Astrocyte of the hippocampus (primary cell): ENCODE data around the gene CPED1.
"Not testable (repeated sequence)": the region's sequence is repeated elsewhere in the genome, so short reads cannot be mapped to it uniquely, and the experiment has no call there.

Source experiments
- DNase-seq: peaks from one replicate; pipeline ENCODE4 v3.0.0; 2011; ENCODE audit warnings: low read depth, low spot score

Gene CPED1

DNA sequence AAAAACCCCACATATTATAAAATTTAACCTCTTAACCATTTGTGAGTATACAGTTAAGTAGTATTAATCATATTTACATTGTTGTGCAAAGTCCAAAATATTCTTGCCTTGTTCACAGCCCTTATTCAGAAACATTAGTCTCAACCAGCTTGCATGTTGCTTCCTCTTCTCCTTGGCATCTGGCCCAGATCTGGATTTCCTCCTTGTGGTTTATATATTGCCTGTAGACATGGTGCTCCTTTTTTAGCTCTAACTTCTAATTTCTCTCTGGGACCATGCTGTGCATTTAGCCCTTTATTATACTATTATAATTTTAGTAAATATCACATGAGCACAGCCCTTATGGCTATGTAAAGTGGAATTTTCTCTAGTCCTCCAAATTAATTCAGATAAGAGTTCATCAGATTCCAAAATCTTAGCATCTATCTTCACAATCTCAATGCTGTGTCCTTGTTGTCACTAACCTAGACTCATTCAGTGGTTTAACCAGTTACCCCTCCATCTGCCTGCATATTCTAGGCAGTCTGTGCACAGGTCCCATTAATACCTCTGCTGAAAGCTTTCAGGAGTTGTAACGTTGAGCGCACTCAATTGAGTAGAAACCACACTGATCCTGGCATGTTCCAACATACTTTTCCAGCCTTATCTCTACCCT, 7.9 kb downstream of the CPED1 start:
- DNase-seq, result peak; percentile 78

DNA sequence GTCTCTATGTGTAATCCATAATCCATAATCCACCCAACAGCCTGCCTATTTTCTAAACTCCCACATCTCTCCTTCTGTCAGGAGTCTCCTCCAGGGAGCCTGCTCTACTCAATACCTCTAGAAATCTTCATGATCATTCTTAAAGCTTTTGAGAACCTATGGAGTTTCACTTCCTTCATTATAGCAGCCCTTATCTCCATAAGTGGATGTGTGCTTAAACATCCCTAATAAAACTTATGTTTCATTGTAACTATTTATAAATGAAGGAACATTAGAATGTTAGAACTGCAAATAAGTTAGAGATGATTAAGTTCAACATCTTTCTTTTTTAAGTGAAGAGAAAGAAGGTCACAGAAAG, 8.5 kb downstream of the CPED1 start:
- DNase-seq, result no peak

DNA sequence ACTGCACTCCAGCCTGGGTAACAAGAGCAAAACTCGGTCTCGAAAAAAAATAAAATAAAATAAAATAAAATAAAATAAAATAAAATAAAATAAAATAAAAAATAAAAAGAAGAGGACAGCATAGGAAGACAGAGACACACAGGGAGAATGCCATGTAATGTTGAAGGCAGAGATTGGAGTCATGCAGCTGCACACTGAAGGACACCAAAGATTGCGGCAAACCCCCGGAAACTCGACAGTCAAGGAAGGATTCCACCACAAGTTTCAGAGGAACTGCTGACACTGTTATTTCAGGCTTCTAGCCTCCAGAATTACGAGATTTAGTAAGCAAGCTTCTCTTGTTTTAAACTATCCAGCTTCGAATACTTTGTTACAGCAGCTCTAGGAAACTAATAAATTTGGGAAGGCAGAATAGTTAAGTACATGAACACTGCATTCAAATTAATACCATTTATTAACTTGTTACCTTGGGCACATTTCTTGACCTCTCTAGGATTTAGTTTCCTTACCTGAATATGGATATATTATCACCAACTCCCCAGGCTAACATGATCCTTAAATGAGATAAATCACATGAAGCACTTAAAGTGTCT, 9.5 kb downstream of the CPED1 start:
- no peak for DNase-seq

DNA sequence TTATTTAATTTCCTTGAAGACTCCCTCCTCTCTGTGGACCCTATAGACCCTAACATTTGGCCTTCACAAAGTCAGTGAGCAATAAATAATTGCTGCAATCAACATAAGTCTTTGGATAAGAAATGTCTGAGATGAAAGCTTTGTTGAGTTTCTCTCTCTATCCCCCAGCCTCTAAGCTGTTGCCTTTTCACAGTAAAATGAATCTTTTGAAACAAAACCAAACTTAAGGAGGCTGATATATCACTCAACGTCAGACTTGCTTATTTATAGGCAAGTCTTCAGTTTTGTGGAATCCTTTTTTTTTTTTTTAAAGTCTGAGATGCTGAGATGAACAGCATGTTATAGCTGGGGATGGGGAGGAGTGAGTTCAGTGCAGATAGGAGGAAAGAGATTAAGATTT, 10.0 kb downstream of the CPED1 start:
- DNase-seq, result no peak

DNA sequence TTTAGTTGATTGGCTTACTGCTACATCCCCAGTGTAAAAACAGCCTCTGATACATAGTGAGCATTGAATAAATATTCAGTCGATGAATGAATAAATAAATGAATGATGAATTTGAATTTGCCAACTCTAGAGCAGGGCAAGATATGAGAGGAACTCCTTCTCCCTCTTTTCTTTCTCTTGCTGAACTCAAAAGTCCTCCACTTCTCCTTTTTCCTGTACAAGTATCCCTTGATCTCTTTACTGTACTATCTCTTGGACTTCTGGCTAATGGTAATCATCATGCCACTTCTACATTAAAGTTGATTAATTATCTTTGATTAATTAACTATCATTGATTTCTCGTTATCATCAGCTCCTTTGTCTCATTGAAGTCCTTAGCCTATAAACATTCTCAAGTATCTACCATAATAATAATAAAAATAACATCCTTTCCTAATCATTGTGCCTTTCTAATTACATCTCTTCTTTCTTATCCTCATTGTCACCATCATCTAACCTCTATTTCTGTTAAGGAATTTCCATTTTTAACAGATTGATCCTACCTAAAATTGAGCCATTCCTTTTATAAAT, 10.6 kb downstream of the CPED1 start:
- DNase-seq, result no peak

DNA sequence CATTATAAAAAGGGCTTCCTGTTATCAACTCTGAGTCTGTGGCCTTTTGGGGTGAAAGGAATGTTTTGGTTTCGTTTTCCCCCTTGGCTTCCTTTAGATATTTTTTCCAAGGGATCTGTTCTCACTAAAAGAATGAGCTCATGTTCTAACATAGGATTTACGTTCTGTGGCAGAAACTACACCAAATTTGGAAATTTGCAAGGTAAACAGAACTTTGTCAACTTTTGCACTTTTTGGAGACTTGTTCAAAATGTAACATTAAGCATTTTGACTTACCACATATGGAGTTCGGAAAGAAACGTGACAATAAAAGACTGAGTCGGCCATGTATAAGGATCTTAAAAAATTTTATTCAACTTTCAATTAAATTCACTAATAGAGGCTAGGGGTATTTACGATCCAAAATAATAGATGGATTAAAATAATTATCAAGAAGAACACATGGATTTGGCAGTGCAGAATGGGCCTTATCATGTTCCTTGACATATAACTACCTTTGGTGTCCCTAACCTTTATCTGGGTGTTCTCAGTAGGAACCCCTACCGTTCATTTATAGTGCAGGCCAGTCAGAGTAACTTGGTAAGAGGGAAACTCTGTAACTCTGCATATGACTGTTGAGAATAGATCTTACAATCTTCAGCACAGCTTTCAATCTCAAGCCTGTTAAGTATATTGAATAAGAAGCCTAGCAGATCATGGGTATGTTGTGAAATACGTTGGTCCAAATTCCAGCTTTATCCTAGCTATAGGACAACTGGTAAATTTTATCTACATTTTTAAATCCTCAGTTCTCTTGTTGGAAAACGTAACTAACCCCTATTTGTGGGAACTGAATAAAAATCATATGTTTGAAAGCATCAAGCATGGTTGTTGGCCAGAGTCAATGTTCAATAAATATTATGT, 11.8 kb downstream of the CPED1 start:
- DNase-seq, result peak; percentile 30

DNA sequence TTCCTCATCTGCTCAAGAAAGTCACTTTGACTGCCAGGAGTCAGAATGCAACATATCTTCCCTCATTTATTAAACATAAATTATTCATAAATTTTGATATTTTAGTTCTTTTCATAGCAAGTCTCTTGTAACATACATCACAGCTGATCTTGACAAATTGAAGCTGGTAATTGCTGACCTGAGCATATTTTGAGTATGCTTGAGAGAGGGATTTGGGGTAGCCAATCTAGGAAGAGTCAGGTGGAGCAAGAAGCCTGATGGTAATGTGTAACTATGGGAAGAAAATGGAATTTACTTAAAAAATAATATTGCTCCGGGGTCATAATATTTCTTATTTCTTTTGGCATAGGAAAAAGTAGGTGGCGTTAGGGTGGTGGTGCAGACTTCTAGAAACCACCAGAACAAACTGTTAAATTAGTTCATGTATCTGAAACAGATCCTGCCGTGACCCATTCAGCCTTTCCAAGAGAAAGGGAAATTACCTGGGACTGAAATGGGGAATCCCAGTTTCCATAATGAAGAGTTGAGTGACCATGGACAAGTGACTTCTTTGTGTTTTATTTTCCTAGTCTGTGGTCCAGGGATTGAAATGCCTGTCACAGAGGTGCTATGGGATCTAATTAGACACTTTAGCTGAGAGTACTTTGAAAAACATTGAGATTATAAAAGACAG, 12.9 kb downstream of the CPED1 start:
- DNase-seq, result no peak

DNA sequence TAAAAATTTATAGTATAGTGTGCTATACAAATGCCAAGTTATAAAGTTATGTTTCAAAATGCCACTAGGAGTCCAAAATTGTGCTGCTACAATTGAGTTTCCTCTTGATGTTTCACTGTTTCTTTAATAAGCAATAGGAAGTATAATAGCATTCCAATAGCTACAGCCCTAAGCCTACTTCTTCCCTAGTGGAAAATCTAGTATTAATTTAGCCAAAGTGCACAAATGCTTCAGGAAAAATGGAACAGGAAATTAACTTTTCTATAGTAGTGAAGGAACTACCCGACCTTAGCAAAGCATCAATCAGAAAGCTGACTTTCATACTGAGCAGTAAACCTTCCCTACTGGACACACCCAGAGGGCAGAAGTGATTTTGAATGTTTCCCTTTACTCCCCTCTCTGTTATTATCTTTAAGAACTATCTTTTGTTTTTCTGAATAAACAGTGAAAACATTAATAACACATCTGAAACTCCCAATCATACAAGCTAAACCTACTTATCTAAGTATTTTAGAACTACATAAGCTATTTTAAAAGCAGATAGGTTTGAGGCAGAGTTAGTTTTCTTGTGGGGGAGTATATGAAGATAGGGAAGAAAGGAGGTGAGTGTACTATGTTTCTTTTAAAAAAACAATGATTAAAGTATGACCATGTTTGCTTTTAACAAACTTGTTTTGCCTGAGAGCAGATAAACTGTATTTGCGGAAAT, 13.7 kb downstream of the CPED1 start:
- no peak for DNase-seq

DNA sequence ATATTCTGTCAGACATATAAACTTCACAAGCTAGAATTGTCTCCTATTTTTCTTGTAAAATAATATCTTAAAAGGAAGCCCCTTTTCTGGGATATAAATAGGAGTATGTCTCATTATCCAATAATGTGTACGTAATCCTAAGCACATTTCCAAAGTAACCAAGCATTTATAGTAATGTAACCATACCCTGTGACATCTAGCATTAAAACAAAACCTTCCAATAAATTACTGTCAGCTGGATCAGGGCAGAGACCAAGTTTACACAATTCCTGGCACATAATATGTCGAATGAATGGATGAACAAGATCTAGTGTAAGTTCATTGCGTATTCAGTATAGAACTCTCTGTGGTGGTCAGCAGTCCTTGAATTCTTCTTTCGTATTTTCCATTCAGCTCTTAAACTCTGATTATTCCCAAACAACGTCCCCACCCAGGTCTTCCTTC, 14.3 kb downstream of the CPED1 start:
- DNase-seq, result no peak

DNA sequence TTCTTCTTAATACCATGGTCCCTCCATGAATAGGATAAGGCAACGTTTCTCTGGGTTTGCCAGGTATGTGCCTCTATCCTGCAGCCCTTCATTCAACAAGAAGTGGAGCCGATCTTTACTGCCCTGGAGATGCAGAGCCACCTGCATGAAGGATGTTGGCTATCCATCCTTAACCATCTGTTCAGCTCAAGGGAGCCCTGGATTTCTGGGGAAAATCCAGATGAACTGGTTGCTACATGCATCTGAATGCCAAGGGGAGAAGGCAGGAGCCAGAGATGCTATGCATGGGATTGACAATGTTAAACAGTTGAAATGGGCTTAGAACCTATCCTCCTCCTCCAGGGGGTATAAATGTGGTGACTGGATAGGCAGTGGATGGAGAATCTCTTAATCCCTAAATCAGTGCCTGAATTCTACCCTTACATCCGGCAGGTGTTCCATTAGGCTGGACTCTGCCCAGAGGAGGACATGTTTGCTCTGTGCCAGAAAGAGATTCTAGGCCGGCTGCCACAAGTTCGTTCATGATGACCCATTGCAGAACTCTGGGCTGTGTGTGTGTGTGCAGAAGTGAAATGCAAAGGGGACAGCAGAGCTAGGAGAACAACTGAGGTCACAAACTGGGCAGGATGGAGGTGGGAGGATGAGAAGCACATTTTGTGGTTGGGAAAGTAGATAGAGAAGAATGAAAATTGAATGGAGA, 15.6 kb downstream of the CPED1 start:
- no peak for DNase-seq

DNA sequence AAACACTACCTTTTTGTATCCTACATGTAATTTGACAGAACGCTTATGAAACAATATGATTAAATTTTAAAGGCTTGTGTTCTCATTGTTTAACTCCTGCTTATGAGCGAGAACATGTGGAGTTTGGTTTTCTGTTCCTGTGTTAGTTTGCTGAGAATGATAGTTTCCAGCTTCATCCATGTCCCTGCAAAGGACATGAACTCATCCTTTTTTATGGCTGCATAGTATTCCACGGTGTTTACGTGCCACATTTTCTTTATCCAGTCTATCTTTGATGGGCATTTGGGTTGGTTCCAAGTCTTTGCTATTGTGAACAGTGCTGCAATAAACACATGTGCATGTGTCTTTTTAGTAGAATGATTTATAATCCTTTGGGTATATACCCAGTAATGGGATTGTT, 16.5 kb downstream of the CPED1 start:
- DNase-seq, result not testable (repeated sequence)

DNA sequence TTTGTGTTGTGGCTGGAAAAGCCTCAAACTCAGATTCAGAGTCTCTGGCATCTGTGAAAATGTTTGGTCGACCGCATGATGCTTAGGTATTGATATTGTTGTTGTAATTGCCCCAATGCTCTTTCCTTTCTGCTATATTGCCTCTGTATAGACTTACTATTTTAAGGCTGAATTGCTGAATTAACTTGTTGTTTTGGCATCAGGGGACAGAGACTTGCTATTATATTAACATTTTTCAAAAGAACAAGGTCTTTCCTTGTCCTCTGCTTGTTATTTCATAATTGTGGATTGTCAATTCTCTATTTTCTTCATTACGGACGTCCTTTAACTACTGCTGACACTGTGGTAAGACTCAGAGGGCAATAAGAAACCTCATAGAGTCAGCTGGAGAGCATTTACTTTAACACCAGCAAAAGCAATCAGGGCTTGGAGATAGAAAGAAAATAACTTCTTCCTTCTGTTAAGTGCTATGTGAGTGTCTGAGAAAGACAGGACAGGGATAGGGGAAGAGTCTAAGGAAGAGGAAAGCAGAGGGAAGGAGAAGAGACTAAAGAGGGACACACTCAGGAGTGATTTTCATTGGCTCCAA, 17.6 kb downstream of the CPED1 start:
- DNase-seq, result peak; percentile 28

DNA sequence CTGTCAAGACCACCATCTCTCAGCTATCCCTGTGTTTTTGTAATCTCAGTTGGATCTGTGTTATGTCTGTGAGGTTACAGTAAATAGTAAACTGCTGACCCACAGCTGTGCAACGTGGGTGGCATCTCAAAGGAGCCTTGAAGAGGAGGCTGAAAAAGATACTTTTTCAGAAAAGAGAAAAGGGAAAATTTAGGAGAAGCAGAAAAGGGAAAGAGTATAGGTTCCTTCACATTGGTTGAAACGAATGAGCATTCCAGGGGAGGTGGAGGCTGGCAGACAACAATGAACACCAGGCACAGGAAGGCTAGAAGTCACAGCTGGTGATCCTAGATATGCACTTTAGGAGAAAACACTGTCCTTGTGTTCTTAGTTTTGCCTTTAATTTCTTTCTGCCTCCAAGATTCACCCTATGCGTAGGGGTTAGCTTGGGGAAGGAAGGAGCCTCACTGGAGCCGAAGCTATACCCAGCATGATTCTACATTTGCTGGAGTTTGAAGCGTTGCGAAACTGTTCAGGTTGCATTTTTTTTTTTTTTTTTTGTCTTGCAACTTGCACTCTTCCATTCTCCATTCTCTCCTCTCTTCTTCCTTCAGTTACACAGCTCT, 18.3 kb downstream of the CPED1 start:
- DNase-seq, result no peak

DNA sequence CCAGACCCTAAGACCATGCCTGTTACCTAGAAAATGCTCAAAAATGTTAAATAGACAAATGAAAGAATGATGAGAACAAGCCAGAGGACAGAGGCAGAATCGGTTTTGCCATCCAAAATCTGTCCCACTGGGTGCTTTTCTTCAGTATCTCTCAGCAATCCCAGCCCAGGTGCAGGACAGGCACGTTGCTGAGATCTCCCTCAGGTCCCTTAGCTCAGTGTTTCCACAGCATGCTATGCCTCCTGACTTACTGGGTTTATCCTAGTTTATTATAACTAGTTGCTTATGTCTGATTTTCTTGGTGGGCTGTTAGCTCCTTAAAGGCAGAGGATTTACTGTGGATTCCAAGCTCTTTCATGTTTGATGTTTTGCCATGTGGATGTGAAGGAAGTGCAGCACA, 20.3 kb downstream of the CPED1 start:
- DNase-seq, result no peak

DNA sequence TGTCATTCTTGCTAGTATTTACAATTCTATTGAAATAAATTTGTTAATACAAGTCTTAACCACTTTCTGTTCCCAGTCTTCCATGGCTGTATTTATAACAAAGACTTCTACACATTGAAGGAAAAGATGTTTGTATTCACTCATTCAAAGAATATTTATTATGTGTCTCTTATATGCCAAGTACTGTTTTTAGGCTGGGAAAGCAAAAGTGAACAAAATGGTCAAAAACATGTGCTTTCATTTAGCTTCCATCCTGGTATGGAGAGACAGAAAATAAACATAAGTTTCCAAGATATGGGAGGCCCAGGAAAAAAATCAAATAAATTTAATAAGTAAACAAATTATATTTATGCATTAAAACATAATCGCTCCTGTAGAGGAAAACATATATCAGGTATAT, 22.9 kb downstream of the CPED1 start:
- no peak for DNase-seq

DNA sequence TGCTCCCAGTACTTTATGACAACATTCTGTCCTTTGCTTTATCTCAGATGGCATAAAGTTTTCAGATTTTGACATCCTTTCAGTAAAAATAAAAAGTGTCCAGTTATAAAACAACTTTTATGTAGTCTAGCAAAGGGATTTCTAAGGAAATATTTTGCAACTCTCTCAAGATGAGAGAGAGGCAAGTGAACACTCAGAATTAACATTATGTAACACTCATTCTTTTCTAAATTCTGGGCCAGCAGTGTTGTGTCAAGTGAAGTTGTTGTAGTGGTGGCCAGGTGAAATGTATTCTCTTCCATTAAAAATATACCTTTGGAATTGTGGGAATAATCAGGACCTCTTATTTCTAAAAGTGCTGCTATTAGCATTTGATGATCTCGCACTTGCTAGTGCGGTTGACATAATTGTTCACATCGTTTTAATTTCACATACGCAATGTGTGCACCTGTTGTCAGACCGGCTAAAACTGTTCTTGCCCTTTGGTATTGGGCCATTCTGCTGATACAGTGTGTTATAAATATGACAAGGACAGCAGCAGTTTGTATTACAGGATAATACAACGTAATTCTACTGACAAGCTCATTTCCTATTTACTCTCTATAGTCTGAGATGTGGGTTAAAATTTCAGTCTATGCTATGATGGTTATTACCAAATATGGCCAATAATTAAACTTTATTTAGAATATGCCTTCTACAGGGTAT, 23.8 kb downstream of the CPED1 start:
- no peak for DNase-seq

DNA sequence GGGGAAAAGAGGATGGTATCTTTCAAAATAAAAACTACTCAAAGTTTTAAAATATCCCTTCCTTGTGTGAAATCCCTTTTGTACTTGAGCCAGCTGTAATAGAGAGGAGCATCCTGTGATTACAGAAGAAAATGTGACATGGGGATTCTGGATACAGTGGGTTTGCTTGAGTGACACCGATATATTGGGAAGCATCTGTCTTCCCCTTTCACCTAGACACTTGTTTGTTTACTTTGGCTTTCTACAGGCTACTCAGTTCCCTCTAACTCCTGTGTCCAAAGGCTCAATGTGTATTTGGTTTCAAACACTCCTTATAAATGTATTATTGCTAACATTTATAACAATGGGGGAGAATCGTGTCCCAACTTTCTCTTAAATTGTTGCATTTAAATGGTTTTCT, 24.4 kb downstream of the CPED1 start:
- no peak for DNase-seq

DNA sequence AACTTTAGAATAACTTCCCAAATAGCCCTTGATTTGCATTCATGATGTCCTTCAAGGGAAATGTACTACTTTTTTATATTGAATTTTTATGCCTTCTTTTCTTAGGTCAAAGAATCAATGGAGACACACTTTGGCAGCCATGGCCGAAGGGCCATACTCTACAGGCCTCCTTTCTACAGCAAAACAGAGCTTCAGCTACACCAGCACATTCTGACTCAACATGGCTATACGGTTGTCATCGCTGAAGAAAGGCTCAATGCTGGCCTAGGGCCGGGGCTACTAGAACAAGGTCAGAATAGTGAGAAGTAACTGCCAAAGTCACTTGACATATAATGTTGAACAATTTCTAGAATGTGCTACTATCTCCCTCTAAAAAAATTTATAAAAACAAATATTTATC, 27.0 kb downstream of the CPED1 start:
- DNase-seq, result no peak

DNA sequence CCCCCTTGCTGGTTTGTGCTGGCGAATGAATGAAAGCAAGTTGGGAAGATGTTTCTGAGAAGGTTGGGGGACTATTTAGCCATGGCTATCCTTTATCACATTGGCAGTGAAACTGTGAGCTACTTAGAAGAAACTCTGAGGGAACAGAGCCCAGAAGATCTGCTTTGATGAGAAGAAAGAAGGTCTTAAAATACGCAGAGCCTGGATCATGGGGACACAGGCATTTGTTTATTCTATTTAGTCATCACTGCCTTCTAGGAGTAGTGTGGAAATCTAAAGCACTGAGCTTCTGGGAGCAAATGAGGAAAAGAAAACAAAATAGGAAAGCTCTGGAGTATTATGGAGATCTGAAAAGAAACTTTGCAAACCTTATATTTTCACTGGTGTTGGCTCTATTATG, 28.5 kb downstream of the CPED1 start:
- DNase-seq, result peak; percentile 11
